HEK293 (cell line): ENCODE results near the gene DGUOK.

Source experiments
- CTCF ChIA-PET: fragments of 350-600 bp; formaldehyde crosslinking; extraction: SDS; loops from one replicate; lab custom pipeline; 2021; ENCODE audit warnings: antibody characterized with exemption; lab: Yijun Ruan, JAX
- POLR2A ChIA-PET: fragments of 300-600 bp; formaldehyde crosslinking; extraction: SDS; loops from one replicate; lab custom pipeline; 2020; ENCODE audit warnings: antibody characterized with exemption, inconsistent platforms; lab: Yijun Ruan, JAX
- H3K27ac ChIP-seq: fragments of 200-500 bp; sonication (Bioruptor generic); 2 replicates; pipeline ENCODE4 v1.5.1; 2014; ENCODE audit warnings: low read depth, low read length, control low read depth, inconsistent platforms; ENCODE audit errors: extremely low read depth
- H3K36me3 ChIP-seq, 2 experiments: fragments of 200-500 bp in 1 of 2; sonication (Bioruptor generic) in 1 of 2; 1 replicate in 1 of 2; 2 replicates in 1 of 2; pipeline ENCODE4 v1.5.1; 2014 to 2017; ENCODE audit warnings: inconsistent platforms in 2 of 2, low read length in 2 of 2; ENCODE audit not compliant: control insufficient read depth in 2 of 2, insufficient read depth in 1 of 2
- H3K4me1 ChIP-seq: fragments of 200-500 bp; sonication (Bioruptor generic); 2 replicates; pipeline ENCODE4 v1.5.1; 2014; ENCODE audit warnings: mild to moderate bottlenecking, low read length, inconsistent platforms; ENCODE audit not compliant: control insufficient read depth, insufficient read depth
- H3K4me3 ChIP-seq: 2 replicates; pipeline ENCODE4 v1.5.1; 2011; ENCODE audit warnings: low read depth, mild to moderate bottlenecking, control low read depth, low read length, moderate library complexity
- H3K9me3 ChIP-seq: fragments of 200-500 bp; sonication (Bioruptor generic); 2 replicates; pipeline ENCODE4 v1.5.1; 2014; ENCODE audit warnings: low read depth, low read length, inconsistent platforms; ENCODE audit not compliant: control insufficient read depth, insufficient read depth
- ELK4 ChIP-seq: IDR thresholded peaks from 2 replicates; pipeline ENCODE4 v1.6.1; 2011; ENCODE audit warnings: mild to moderate bottlenecking, low read depth, low read length, borderline replicate concordance
- SCRT2 ChIP-seq: fragments of 450-650 bp; formaldehyde crosslinking; IDR thresholded peaks from 2 replicates; pipeline ENCODE4 v1.5.1; 2016; ENCODE audit warnings: missing biosample characterization, missing genetic modification characterization
- ZEB2 ChIP-seq: fragments of 450-650 bp; formaldehyde crosslinking; IDR thresholded peaks from 2 replicates; pipeline ENCODE4 v1.5.1; 2016; ENCODE audit warnings: missing biosample characterization, missing genetic modification characterization
- ZFP3 ChIP-seq: fragments of 450-650 bp; formaldehyde crosslinking; IDR thresholded peaks from 2 replicates; pipeline ENCODE4 v1.5.1; 2016; ENCODE audit warnings: low read depth, missing biosample characterization, missing genetic modification characterization
- ZNF121 ChIP-seq: fragments of 450-650 bp; formaldehyde crosslinking; IDR thresholded peaks from 2 replicates; pipeline ENCODE4 v1.5.1; 2016; ENCODE audit warnings: missing biosample characterization, missing genetic modification characterization
- ZNF140 ChIP-seq: fragments of 450-650 bp; formaldehyde crosslinking; IDR thresholded peaks from 2 replicates; pipeline ENCODE4 v1.5.1; 2016; ENCODE audit warnings: missing biosample characterization, missing genetic modification characterization
- ZNF148 ChIP-seq: fragments of 450-650 bp; formaldehyde crosslinking; IDR thresholded peaks from 2 replicates; pipeline ENCODE4 v1.5.0; 2017; ENCODE audit warnings: missing biosample characterization, missing genetic modification characterization, borderline replicate concordance
- ZNF157 ChIP-seq: fragments of 450-650 bp; formaldehyde crosslinking; IDR thresholded peaks from 2 replicates; pipeline ENCODE4 v1.5.1; 2016; ENCODE audit warnings: missing biosample characterization, missing genetic modification characterization
- ZNF350 ChIP-seq: fragments of 450-650 bp; formaldehyde crosslinking; IDR thresholded peaks from 2 replicates; pipeline ENCODE4 v1.5.0; 2017; ENCODE audit warnings: missing biosample characterization, mild to moderate bottlenecking, missing genetic modification characterization
- ZNF354C ChIP-seq: fragments of 450-650 bp; formaldehyde crosslinking; IDR thresholded peaks from 2 replicates; pipeline ENCODE4 v1.5.1; 2016; ENCODE audit warnings: missing biosample characterization, missing genetic modification characterization, low read depth, borderline replicate concordance
- ZNF404 ChIP-seq: fragments of 450-650 bp; formaldehyde crosslinking; IDR thresholded peaks from 2 replicates; pipeline ENCODE4 v1.5.1; 2017; ENCODE audit warnings: missing biosample characterization, missing genetic modification characterization
- ZNF433 ChIP-seq: fragments of 450-650 bp; formaldehyde crosslinking; IDR thresholded peaks from 2 replicates; pipeline ENCODE4 v1.5.1; 2016; ENCODE audit warnings: missing biosample characterization, missing genetic modification characterization, low read depth
- ZNF544 ChIP-seq: fragments of 450-650 bp; formaldehyde crosslinking; IDR thresholded peaks from 2 replicates; pipeline ENCODE4 v1.5.0; 2017; ENCODE audit warnings: missing biosample characterization, missing genetic modification characterization
- ZNF677 ChIP-seq: fragments of 450-650 bp; IDR thresholded peaks from 2 replicates; pipeline ENCODE4 v1.5.0; 2018; ENCODE audit warnings: missing biosample characterization, mild to moderate bottlenecking, missing genetic modification characterization, moderate library complexity
- ZNF76 ChIP-seq: fragments of 450-650 bp; formaldehyde crosslinking; IDR thresholded peaks from 2 replicates; pipeline ENCODE4; 2016; ENCODE audit warnings: low read depth, missing biosample characterization, missing genetic modification characterization, borderline replicate concordance
- ZNF776 ChIP-seq: fragments of 450-650 bp; formaldehyde crosslinking; IDR thresholded peaks from 2 replicates; pipeline ENCODE4 v1.5.0; 2017; ENCODE audit warnings: missing biosample characterization, missing genetic modification characterization, borderline replicate concordance
- ZSCAN18 ChIP-seq: fragments of 450-650 bp; formaldehyde crosslinking; IDR thresholded peaks from 2 replicates; pipeline ENCODE4 v1.5.1; 2016; ENCODE audit warnings: missing biosample characterization, missing genetic modification characterization
- ZSCAN4 ChIP-seq: fragments of 450-650 bp; formaldehyde crosslinking; IDR thresholded peaks from 2 replicates; pipeline ENCODE4 v1.5.1; 2017; ENCODE audit warnings: missing biosample characterization, missing genetic modification characterization
- ZXDB ChIP-seq: fragments of 450-650 bp; formaldehyde crosslinking; IDR thresholded peaks from 2 replicates; pipeline ENCODE4 v1.5.1; 2016; ENCODE audit warnings: missing biosample characterization, missing genetic modification characterization

The DGUOK gene

GRCh38 chr2:73975731-73976130, 49.1 kb downstream of the DGUOK start:
- no peaks in the 10 kb centered on the region for H3K36me3 ChIP-seq
- no peaks in the 10 kb centered on the region for H3K9me3 ChIP-seq
- H3K27ac ChIP-seq = no peak overlapping the region
- H3K4me1 ChIP-seq = peaks cover 5% of the 10 kb centered on the region
- POLR2A ChIA-PET = no interaction called here
- H3K4me3 ChIP-seq = no peak overlapping the region
- no peak for TF ChIP-seq ZNF157 (tag by site-specific recombination)
- TF ChIP-seq ZFP3 (tag by site-specific recombination) = no peak
- TF ChIP-seq ZNF148 (tag by site-specific recombination) = no peak
- TF ChIP-seq ZXDB (tag by site-specific recombination) = no peak
- no peak for TF ChIP-seq ZNF140 (tag by site-specific recombination)
- no peak for TF ChIP-seq ZNF350 (tag by site-specific recombination)
- no peak for TF ChIP-seq ZNF76 (tag by site-specific recombination)
- TF ChIP-seq ZNF776 (tag by site-specific recombination) = no peak
- TF ChIP-seq SCRT2 (tag by site-specific recombination) = no peak
- no peak for TF ChIP-seq ZNF677 (tag by site-specific recombination)
- TF ChIP-seq, all 188 proteins: peak for 0
- CTCF ChIA-PET = interaction anchor here (1.1 kb wide), 1 partner anchor 66 kb away, joined by 3 read pairs; no protein-coding TSS in a partner anchor

- Histone ChIP-seq H3K27ac (no peak overlapping the region), H3K4me3 (no peak overlapping the region), H3K36me3 (no peaks in the 10 kb centered on the region), H3K9me3 (no peaks in the 10 kb centered on the region), H3K4me1 (peaks cover 7% of the 10 kb centered on the region)
- ChIA-PET CTCF (interaction anchor here (1.0 kb wide), 1 partner anchor 171 kb away, joined by 3 read pairs; no protein-coding TSS in a partner anchor), POLR2A (no interaction called here)
- TF ChIP-seq ZSCAN4 (no peak), ZEB2 (no peak), ZNF121 (tag by site-specific recombination) (no peak), ZNF544 (tag by site-specific recombination) (no peak), ZSCAN18 (no peak), ZNF404 (tag by site-specific recombination) (no peak), ELK4 (no peak), ZNF354C (tag by site-specific recombination) (no peak), ZNF433 (tag by site-specific recombination) (no peak)
- TF ChIP-seq, all 188 proteins: peak for 0
Observed at GRCh38 chr2:73976803-73977202, 50.1 kb downstream of the DGUOK start.
